Mucosa of rectum (tissue), 2 donors: Measurements from ENCODE around the gene ATP13A5.
A peak's percentile ranks its signal among the peaks of the same experiment; 100 is the strongest.

Experiments used
- H3K27ac ChIP-seq, 2 donors: one replicate each; pipeline ENCODE4 v1.7.0; 2013; ENCODE audit warnings: inconsistent platforms in 2 of 2, low read depth in 2 of 2, low read length in 2 of 2
- H3K27me3 ChIP-seq, 2 donors: one replicate each; pipeline ENCODE4 v1.7.0; 2013; ENCODE audit warnings: low read length in 2 of 2; ENCODE audit not compliant: control insufficient read depth in 2 of 2, insufficient read depth in 2 of 2
- H3K36me3 ChIP-seq, 2 donors: one replicate each; pipeline ENCODE4 v1.7.0; 2013; ENCODE audit warnings: low read length in 2 of 2; ENCODE audit not compliant: control insufficient read depth in 2 of 2, insufficient read depth in 2 of 2
- H3K4me1 ChIP-seq, 2 donors: one replicate each; pipeline ENCODE4 v1.7.0; 2013; ENCODE audit warnings: low read length in 2 of 2, mild to moderate bottlenecking in 1 of 2; ENCODE audit not compliant: control insufficient read depth in 2 of 2, insufficient read depth in 2 of 2
- H3K4me3 ChIP-seq, 2 donors: one replicate each; pipeline ENCODE4 v1.7.0; 2013; ENCODE audit warnings: low read length in 2 of 2
- H3K9ac ChIP-seq, 2 donors: one replicate each; pipeline ENCODE4 v1.7.0; 2013; ENCODE audit warnings: low read length in 2 of 2, low read depth in 1 of 2, mild to moderate bottlenecking in 1 of 2
- H3K9me3 ChIP-seq, 2 donors: one replicate each; pipeline ENCODE4 v1.7.0; 2013; ENCODE audit warnings: low read length in 2 of 2; ENCODE audit not compliant: control insufficient read depth in 2 of 2
- donor health status: healthy.
- donor health status: Normal muscosa, but diverticular disease.

Gene ATP13A5

GRCh38 chr3:193240436-193240849 is 138.1 kb downstream of the ATP13A5 start:
- H3K4me1 ChIP-seq: peaks cover 3 to 4% of the 10 kb centered on the region in 2 donors
- H3K27ac ChIP-seq: no peak overlapping the region
- peak overlapping the region in 1 of 2 donors; percentile 48 for H3K9ac ChIP-seq

GRCh38 chr3:193237030-193237429 is 141.5 kb downstream of the ATP13A5 start:
- Histone ChIP-seq H3K27ac (no peak overlapping the region), H3K9me3 (no peaks in the 10 kb centered on the region), H3K27me3 (no peaks in the 10 kb centered on the region), H3K4me3 (no peak overlapping the region), H3K36me3 (no peaks in the 10 kb centered on the region), H3K9ac (no peak overlapping the region), H3K4me1 (peaks cover 3 to 4% of the 10 kb centered on the region in 2 donors)

More at GRCh38 chr3:193240436-193240849, 138.1 kb downstream of the ATP13A5 start:
- Histone ChIP-seq H3K27me3 (peaks cover 0 to 6% of the 10 kb centered on the region in 2 donors), H3K9me3 (no peaks in the 10 kb centered on the region), H3K36me3 (no peaks in the 10 kb centered on the region), H3K4me3 (peak overlapping the region; percentile 65 to 68)

GRCh38 chr3:193236599-193236998 is 142.0 kb downstream of the ATP13A5 start:
- H3K9me3 ChIP-seq: no peaks in the 10 kb centered on the region
- H3K36me3 ChIP-seq: no peaks in the 10 kb centered on the region
- H3K9ac ChIP-seq: no peak overlapping the region
- no peak overlapping the region for H3K27ac ChIP-seq
- no peak overlapping the region for H3K4me3 ChIP-seq
- peaks cover 3 to 4% of the 10 kb centered on the region in 2 donors for H3K4me1 ChIP-seq
- H3K27me3 ChIP-seq: no peaks in the 10 kb centered on the region

- no peaks in the 10 kb centered on the region for H3K9me3 ChIP-seq
- no peaks in the 10 kb centered on the region for H3K27me3 ChIP-seq
- no peak overlapping the region for H3K27ac ChIP-seq
- no peaks in the 10 kb centered on the region for H3K36me3 ChIP-seq
- no peak overlapping the region for H3K4me3 ChIP-seq
- H3K9ac ChIP-seq: no peak overlapping the region
- H3K4me1 ChIP-seq: no peaks in the 10 kb centered on the region
Measured at GRCh38 chr3:193231201-193231600, 147.4 kb downstream of the ATP13A5 start.

DNA sequence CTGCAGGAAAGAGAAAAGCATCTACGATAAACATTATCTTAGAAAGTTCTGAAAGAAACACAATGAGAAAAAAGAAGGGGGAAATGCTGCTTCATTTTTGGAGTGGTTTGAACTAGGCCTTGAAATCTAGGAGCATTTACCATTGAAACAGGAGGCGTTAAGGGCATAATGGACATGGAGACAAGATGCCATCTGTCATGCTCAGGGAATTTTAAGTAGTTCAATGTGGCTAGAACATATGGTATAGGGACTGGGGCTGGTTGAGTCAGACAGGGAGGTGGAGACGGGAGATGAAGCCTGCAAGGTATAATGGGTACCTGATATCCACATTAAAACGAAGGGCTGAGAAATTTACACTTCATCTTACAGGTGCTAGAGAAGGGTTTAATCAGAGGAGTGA is 147.9 kb downstream of the ATP13A5 start:
- Histone ChIP-seq H3K9me3 (no peaks in the 10 kb centered on the region), H3K4me3 (no peak overlapping the region), H3K4me1 (no peaks in the 10 kb centered on the region), H3K9ac (no peak overlapping the region), H3K36me3 (no peaks in the 10 kb centered on the region), H3K27ac (no peak overlapping the region), H3K27me3 (no peaks in the 10 kb centered on the region)

DNA sequence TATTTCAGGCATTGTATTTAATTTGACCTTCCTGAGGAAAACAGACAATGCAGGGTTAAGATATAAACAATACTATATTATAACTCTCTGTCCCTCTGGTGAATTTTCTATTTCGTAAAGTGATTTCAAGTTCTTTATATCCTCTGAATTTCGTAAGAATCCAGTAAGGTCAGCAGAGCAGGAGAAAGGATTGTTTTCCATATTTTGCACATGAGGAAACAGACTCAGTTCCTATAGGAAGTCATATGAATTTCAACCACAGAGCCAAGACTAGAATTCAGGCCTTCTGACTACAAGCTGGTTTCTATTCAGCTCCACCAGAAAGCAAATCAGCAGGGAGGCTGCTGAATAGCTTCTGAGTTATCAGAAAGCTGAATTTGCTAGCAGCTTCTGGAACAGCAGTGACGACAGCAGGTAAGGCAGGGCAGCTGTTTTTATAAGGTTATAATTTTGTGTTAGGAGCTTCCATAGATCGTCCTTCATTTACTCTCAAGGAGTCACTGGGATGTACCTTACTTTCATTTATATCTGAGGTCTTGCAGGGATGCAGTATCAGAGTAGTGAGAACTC is 148.6 kb downstream of the ATP13A5 start:
- Histone ChIP-seq H3K27me3 (no peaks in the 10 kb centered on the region), H3K4me3 (no peak overlapping the region), H3K9ac (no peak overlapping the region), H3K27ac (no peak overlapping the region), H3K4me1 (no peaks in the 10 kb centered on the region), H3K36me3 (no peaks in the 10 kb centered on the region), H3K9me3 (no peaks in the 10 kb centered on the region)

DNA sequence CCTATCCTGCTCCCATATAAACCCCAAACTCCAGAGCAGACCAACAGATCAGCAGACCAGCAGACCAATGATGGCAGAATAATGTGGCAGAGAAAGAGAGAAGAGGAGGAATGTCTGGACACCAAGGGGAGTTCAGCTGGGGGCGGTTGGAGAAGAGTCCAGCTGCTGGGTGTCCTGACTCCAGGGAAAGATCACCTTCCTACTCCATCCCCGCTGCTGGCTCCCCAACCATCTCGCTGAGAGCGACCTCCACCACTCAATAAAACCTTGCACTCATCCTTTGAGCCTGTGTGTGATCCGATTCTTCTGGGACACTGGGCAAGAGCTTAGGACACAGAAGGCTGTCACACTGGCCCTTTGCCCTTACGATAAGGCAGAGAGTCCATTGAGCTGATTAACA is 150.3 kb downstream of the ATP13A5 start:
- Histone ChIP-seq H3K36me3 (no peaks in the 10 kb centered on the region), H3K9ac (no peak overlapping the region), H3K27me3 (no peaks in the 10 kb centered on the region), H3K27ac (no peak overlapping the region), H3K4me3 (no peak overlapping the region), H3K9me3 (no peaks in the 10 kb centered on the region), H3K4me1 (no peaks in the 10 kb centered on the region)

DNA sequence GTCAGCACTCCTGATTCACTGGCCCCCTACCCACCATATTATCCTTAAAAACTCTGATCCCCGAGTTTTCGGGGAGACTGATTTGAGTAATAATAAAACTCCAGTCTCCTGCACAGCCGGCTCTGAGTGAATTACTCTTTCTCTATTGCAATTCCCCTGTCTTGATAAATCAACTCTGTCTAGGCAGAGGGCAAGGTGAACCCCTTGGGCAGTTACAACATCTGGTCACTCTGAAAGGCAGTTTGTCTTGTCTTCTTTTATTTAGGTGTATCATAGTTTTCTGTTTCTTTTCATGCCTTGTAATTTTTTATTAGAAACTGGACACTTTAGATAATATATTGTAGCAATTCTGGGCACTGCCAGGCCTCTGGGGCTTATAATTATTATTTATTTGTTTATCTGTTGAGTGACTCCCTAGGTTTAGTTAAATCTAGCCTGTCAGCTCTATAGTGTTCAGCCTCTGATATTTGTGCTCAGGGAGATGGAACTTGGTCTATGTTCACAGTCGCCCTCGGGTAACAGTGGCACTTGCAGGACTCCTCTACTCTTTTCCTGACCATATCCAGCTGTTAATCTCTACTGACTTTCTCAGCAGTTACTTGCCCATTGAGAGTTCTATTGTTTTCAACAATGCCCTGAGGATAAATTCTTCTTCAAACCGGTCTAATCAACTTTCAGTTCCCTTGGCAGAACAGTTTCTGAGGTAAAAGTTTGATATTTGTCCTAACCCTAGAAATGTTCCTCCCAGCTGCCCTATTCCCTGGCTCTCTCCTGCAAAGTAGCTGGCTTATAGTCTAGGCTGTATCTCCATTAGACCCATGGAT is 153.0 kb downstream of the ATP13A5 start:
- H3K27ac ChIP-seq: no peak overlapping the region

More for the DNA sequence above, 153.0 kb downstream of the ATP13A5 start:
- H3K9ac ChIP-seq: no peak overlapping the region
- no peaks in the 10 kb centered on the region for H3K4me1 ChIP-seq
- no peaks in the 10 kb centered on the region for H3K36me3 ChIP-seq
- H3K9me3 ChIP-seq: no peaks in the 10 kb centered on the region
- H3K27me3 ChIP-seq: no peaks in the 10 kb centered on the region
- no peak overlapping the region for H3K4me3 ChIP-seq
